NCI-H2171 (cell line): ENCODE data around the gene PCGF5.
"Not testable (repeated sequence)": the region's sequence is repeated elsewhere in the genome, so short reads cannot be mapped to it uniquely, and the experiment has no call there.

Experiments
- DNase-seq: peaks from one replicate; lab custom pipeline; 2025; lab: John Stamatoyannopoulos, UW

Gene PCGF5

GRCh38 chr10:91220194-91220953, at the start of gene PCGF5:
Gene PCGF5 (plus strand): TSS chr10:91220663. CDS start chr10:91222872, 2,209 bp downstream.
- DNase-seq, result peak; percentile 70

- DNase-seq, result no peak
These were observed 49.0 kb upstream of the PCGF5 start for GRCh38 chr10:91171485-91171884.

- DNase-seq, result no peak
These were observed 48.1 kb upstream of the PCGF5 start for GRCh38 chr10:91172348-91172747.

- no peak for DNase-seq
These were observed 35.1 kb upstream of the PCGF5 start for GRCh38 chr10:91185239-91185875.

GRCh38 chr10:91187156-91187555, 33.3 kb upstream of the PCGF5 start:
- DNase-seq, result no peak

- not testable (repeated sequence) for DNase-seq
These were observed 32.5 kb upstream of the PCGF5 start for GRCh38 chr10:91188010-91188409.

- no peak for DNase-seq
These were observed 31.6 kb upstream of the PCGF5 start for GRCh38 chr10:91188889-91189288.

GRCh38 chr10:91190388-91190870, 30.0 kb upstream of the PCGF5 start:
- DNase-seq, result no peak

GRCh38 chr10:91190876-91191583, 29.4 kb upstream of the PCGF5 start:
- no peak for DNase-seq

- DNase-seq, result no peak
These were observed 28.9 kb upstream of the PCGF5 start for GRCh38 chr10:91191584-91191919.

GRCh38 chr10:91194497-91195179, 25.8 kb upstream of the PCGF5 start:
- DNase-seq, result no peak

- DNase-seq, result no peak
These were observed 24.0 kb upstream of the PCGF5 start for GRCh38 chr10:91196268-91197048.

- no peak for DNase-seq
These were observed 23.3 kb upstream of the PCGF5 start for GRCh38 chr10:91197127-91197526.

GRCh38 chr10:91198781-91199180, 21.7 kb upstream of the PCGF5 start:
- DNase-seq, result no peak

- no peak for DNase-seq
These were observed 19.9 kb upstream of the PCGF5 start for GRCh38 chr10:91200314-91201212.

GRCh38 chr10:91201213-91201996, 19.1 kb upstream of the PCGF5 start:
- DNase-seq, result no peak

GRCh38 chr10:91206427-91206826, 14.0 kb upstream of the PCGF5 start:
- no peak for DNase-seq

- no peak for DNase-seq
These were observed 13.5 kb upstream of the PCGF5 start for GRCh38 chr10:91206837-91207474.

- DNase-seq, result no peak
These were observed 11.8 kb upstream of the PCGF5 start for GRCh38 chr10:91208642-91209041.
